Stimulated activated CD4-positive, alpha-beta T cell treated with anti-CD3 and anti-CD28 coated beads, Interleukin-4, amount 100 ng/mL, for 1 hour (primary cell): ENCODE data around the gene FSCB.
"Not testable (repeated sequence)": the region's sequence is repeated elsewhere in the genome, so short reads cannot be mapped to it uniquely, and the experiment has no call there.

Experiments used
- DNase-seq: peaks from one replicate; pipeline ENCODE4 v3.0.0-alpha.2; 2020

FSCB gene, protein sequence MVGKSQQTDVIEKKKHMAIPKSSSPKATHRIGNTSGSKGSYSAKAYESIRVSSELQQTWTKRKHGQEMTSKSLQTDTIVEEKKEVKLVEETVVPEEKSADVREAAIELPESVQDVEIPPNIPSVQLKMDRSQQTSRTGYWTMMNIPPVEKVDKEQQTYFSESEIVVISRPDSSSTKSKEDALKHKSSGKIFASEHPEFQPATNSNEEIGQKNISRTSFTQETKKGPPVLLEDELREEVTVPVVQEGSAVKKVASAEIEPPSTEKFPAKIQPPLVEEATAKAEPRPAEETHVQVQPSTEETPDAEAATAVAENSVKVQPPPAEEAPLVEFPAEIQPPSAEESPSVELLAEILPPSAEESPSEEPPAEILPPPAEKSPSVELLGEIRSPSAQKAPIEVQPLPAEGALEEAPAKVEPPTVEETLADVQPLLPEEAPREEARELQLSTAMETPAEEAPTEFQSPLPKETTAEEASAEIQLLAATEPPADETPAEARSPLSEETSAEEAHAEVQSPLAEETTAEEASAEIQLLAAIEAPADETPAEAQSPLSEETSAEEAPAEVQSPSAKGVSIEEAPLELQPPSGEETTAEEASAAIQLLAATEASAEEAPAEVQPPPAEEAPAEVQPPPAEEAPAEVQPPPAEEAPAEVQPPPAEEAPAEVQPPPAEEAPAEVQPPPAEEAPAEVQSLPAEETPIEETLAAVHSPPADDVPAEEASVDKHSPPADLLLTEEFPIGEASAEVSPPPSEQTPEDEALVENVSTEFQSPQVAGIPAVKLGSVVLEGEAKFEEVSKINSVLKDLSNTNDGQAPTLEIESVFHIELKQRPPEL

DNA sequence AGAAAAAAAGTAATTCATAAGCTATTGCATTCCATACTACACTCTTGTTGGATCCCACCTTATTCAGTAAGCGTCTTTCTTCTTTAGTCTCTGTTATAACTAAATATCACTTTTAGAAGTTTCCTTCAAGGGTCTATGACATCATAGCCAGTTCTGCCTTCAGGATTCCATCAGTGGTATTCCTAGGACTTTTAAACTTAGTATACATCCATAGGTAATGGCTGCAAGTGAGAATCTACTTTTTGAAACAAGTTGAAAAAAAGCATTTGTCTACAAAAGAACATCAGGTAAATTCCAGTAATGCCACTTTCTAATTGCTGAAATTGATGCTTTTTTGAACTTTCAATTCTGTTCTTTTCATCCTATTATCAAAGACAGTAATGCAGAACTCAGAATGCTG is at the start of gene FSCB:
Gene FSCB, minus strand, starts transcription at position 101 of the 400 bp plus-strand sequence. CDS start 296 bp downstream, outside the sequence.
- DNase-seq: no peak

DNA sequence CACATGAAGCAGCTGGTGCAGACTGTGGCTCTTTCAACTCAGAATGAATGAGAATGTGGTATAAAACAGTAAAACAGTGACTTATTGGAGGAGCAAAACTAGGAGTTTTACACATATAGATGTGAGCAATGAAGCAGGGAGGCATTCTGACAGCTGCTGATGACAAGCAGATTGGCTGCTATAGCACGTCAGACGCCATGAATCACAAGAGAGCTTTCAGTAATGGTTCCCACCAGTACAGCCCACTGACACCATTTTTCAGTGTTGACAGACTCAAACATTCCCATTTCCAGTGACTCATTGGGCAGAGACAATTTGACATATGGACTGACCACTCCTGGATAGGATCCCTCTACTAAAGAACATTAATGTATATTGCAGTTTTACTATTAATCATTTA is 24.6 kb upstream of the FSCB start:
- DNase-seq: no peak

DNA sequence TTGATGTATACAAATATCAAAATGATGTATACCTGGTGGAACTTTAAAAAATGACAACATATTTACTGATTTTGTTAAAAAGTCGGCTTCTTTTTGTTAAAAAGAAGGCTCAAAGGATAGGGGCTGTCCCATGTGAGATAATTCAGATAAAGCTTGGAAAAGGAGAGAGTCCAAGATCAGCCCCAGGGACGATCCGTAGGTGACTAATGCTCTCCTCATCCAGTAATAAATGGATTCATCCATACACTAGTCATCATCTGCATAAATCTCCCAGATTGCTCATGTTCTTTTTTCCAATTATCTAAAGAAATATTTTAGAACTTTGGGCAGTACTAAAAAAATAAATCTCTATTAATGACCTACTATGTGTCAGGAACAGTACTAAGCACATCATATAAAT is 23.4 kb upstream of the FSCB start:
- DNase-seq: no peak

DNA sequence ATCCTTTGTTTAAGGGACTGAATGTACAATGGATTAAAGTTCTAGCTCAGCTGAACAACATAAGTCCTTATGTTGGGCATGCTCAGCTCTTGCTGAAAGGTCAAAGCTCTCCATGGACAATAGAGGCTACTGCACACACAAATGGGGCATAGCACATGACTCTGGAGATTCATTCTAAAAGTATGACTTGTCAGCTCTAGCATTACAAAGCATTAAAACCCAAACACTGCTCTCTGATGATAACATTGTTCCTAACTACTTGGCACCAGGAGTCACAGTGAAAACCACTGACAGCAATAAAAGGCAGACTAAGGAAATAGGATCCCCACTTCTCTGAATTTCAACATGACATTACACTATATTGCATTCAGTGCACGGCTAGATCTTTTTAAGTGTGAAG is 21.9 kb upstream of the FSCB start:
- DNase-seq: no peak

DNA sequence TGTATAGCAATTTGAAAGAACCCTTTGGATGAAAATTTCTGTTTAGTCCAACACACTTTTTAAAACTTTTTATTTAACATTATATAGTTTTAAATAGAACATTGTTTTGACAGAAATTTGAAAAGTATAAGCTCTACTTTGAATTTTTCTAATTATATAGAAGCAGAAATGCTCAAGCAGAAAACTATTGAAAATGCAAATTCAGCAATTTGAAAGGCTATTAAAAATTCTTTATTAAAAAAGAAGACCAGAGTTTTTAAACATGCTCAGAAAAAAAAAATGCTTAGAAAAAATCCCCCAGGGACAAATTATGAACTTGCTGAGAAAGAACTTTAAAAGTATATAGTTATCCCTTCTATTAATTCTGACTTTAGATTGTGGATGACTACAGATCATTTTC is 21.1 kb upstream of the FSCB start:
- no peak for DNase-seq

DNA sequence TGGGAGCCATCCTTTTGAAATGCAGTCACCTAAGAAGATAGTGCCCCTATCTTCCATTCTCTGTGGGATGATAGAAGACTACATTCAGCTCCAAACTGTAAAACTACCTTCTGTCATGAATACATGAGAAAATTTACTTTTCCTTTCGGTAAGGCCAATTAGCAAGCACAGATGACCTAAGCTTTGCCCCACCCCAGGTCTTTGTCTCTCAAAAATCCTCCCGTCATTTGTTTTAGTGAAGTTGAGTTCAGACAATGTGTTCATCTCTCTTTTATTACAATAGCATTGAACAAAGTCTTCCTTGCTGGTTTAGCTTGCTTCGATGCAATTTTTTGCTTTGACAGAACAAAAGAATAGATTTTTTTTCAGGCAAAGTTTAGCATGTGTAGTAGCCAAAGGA is 18.2 kb upstream of the FSCB start:
- DNase-seq: no peak

DNA sequence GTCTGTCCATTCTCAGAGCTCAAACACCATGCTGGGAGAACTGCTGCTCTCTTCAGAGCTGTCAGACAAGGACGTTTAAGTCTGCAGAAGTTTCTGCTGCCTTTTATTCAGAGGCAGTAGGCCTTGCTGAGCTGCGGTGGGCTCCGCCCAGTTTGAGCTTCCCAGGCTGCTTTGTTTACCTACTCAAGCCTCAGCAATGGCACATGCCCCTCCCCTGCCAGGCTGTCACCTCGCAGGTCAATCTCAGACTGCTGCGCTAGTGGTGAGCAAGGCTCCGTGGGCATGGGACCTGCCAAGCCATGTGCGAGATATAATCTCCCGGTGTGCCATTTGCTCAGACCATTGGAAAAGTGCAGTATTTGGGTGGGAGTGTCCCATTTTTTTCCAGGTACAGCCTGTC is 8.6 kb upstream of the FSCB start:
- DNase-seq: not testable (repeated sequence)

DNA sequence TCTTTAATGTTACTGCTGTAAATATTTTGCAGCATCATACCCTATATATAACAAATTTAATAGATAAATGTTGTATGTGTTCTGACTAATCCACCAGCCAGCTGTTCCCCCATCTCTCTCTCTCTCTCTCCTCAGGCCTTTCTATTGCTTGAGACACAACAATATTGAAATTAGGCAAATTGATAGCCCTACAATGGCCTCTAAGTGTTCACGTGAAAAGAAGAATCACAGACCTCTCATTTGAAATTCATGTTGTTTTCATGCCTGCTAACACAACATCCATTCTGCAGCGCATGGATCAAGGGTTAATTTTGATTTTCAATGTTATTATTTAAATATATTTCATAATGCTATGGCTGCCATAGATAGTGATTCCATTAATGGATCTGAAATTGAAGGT is 1.8 kb upstream of the FSCB start:
- no peak for DNase-seq

DNA sequence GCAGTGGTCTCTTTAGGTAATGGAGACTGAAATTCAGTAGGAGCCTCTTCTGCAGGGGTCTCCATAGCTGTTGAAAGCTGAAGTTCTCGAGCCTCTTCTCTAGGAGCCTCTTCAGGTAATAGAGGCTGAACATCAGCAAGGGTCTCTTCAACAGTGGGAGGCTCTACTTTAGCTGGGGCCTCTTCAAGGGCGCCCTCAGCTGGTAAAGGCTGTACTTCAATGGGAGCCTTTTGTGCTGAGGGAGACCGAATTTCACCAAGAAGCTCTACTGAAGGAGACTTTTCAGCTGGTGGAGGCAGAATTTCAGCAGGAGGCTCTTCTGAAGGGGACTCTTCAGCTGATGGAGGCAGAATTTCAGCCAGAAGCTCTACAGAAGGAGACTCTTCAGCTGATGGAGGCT is 1.5 kb downstream of the FSCB start:
- DNase-seq: no peak

DNA sequence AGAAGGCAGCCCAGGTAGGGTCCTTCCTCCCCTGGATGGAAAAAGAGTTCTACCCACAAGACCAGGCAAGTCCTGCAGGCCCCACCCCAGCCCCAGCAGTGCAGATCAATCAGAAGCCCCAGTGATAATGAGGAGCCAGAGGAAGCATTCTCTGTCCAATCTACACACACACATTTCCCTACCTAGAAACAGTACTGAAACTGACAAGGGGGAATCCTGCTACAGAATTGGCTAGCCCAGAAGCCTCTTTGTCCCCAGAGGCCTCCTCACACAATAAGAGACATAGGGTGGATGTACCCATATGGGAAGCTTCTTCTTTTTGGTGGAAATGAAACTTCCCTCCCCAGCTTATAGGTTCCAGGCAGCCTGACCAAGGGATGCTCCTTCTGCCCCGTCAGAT is 9.9 kb downstream of the FSCB start:
- no peak for DNase-seq

DNA sequence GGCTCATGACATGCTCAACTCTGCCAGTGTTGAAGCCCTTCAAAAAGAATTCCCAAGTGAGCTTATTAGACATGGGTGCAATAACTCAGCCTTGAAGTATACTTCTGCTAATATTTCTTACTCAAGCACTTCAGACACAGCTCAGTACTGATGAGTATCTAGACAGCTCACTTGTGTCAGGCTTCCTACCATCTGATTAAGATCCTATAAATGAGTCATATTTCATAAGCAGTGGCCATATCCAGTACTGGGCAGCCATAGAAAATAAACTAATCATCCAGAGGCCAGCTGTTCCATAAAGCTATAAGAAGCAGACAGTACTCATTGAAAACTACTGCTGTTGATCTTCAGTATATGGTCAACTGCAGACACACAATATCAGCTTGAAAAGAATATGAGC is 12.9 kb downstream of the FSCB start:
- DNase-seq: no peak

DNA sequence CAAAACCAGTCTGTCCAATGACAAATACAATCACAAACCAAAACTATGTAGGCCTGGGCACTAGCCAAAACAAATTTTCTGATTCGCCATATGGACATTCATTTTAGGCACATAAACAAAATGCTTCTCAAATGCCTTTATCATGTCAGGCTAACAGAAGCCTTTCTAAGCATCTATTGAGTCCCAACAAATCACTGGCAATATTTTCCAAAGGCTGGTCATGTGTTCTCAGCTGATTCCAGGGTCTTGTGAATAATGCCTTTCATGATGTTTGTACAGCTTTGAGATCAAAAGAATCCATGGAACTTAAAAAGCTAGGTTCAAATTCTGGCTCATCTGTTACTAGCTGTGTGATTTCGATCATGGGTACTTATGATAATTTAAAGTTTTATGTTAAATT is 16.1 kb downstream of the FSCB start:
- no peak for DNase-seq

DNA sequence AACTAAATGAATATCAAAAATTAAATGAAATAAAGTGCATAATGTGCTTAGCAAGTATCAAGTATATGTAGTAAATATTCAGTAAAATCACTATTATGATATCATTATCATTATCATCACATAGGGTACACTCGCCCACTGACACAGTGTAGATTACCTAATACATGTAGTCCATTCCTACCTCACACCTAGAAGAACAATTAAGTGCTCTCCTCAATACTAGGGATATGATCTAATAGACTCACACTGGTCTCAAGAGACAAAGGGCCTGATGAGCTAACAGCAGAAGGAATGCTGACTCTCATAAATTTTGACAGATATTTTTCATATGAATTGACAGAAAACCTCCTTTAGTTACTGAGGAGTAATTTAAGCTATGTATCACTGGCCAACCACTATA is 29.1 kb downstream of the FSCB start:
- DNase-seq: no peak

DNA sequence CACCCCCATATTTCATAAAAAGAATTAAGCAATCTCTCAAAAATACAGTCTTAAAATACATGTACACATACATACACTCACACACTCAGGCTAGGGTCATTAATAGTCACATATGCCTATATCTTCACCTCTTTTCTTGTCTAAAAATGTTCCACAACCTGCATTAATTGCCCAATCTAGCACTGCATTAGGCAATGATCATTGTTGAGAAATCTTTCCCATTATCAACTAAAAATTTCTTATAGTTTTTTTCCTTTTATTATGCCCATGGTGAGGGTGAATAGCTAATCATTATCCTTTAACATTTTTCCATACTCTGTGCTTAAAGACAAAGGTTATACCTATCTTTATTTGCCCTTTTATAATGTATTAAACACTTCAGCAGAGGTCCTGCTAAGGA is 38.3 kb downstream of the FSCB start:
- no peak for DNase-seq

DNA sequence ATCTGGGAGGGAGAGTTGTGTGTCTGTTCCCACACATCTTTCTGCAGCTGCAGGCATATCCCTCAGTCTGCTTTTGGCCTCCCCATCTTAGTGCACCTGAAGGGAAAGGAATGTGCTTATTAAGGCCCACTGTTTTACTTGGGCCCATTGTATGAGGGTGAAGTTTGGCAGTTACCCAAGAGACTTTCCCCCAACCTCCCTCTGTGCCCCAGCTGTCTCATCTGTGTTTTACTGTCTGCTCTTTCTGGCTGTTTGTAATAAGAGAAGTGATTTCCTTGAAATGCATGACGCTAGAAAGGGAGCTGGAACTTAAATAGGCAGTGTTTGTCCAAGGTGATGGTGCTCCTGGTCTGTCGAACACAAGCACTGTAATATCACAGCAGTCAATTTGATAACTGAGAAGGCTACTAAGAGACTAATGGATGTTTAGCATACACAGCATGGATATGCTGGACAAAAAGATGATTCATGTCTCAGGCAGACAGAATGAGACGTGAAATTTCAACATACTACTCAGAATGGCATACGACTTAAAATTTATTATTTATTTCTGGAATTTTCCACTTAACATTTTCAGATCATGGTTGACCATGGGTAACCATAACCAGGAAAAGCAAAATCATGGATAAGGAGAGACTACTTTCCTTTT is 43.6 kb downstream of the FSCB start:
- DNase-seq: no peak

DNA sequence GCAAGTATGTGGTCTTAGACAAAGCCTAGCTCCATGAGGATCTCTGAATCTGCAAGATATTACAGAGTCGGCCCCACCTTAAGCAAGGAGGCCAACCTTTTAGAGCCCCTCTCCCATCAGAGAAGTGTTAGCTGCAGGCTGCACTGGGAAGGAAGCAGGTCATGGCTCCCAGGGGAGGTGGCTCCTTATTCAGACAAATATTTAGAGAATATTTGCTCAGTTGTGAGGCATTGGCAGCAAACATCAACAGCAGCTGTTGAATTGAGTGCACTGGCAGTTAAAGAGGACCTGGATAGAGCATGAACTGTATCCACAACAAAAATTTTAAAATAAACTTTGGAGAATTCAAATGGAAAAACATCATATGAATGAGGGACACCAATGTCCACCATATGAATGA is 44.7 kb downstream of the FSCB start:
- DNase-seq: no peak

DNA sequence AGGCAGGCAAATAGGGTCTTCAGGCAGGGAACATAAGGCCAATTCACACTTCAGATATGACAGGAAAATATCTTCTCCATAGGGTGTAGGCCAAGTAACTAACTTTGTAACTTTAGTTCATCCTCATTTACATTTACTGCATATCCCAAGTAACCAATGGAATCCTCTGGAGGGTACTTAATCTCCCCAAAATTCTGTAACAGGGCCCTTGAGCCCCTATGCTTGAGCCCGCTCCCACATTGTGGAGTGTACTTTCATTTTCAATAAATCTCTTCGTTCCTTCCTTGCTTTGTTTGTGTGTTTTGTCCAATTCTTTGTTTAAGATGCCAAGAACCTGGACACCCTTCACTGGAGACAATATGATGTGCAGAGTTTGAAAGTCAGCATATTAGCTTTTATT is 45.3 kb downstream of the FSCB start:
- no peak for DNase-seq
